SU-DHL-6 (cell line): ENCODE results near the gene CSN1S1.

Source experiments
- H2AFZ ChIP-seq: fragments of 200-600 bp; sonication (generic); 2 replicates; pipeline ENCODE4 v1.6.1; 2014; ENCODE audit warnings: low read depth, mild to moderate bottlenecking, moderate library complexity, mixed read lengths, antibody characterized with exemption, low read length; ENCODE audit not compliant: severe bottlenecking
- H3F3A ChIP-seq: fragments of 200-600 bp; shearing (Covaris generic); 2 replicates; pipeline ENCODE4 v1.6.0; 2016; ENCODE audit warnings: antibody characterized with exemption, mild to moderate bottlenecking; ENCODE audit not compliant: insufficient read depth
- H3K27ac ChIP-seq: fragments of 200-600 bp; sonication (generic); 2 replicates; pipeline ENCODE4 v1.5.1; 2016; ENCODE audit warnings: low read depth, mild to moderate bottlenecking, low read length, moderate library complexity, mixed read lengths
- H3K27me3 ChIP-seq: fragments of 200-600 bp; sonication (generic), shearing (Covaris generic); 2 replicates; pipeline ENCODE4 v1.6.0; 2014; ENCODE audit warnings: mild to moderate bottlenecking, low read length
- H3K36me3 ChIP-seq: fragments of 200-600 bp; sonication (generic); 2 replicates; pipeline ENCODE4 v1.6.1; 2014; ENCODE audit warnings: mild to moderate bottlenecking, low read length, mixed read lengths
- H3K4me2 ChIP-seq: fragments of 300-600, 200-600 bp; shearing (Covaris generic), sonication (generic); 2 replicates; pipeline ENCODE4 v1.6.0; 2014; ENCODE audit warnings: low read length, low read depth, mild to moderate bottlenecking; ENCODE audit not compliant: poor library complexity, severe bottlenecking
- H3K4me3 ChIP-seq: fragments of 200-600 bp; sonication (generic); 2 replicates; pipeline ENCODE4 v1.5.1; 2014; ENCODE audit warnings: antibody characterized with exemption, low read length, mild to moderate bottlenecking, mixed read lengths; ENCODE audit not compliant: insufficient read depth, poor library complexity, severe bottlenecking
- H3K79me2 ChIP-seq: fragments of 200-600 bp; sonication (generic); 2 replicates; pipeline ENCODE4 v1.6.1; 2014; ENCODE audit warnings: mild to moderate bottlenecking, low read length, moderate library complexity; ENCODE audit not compliant: insufficient read depth
- H3K9ac ChIP-seq: fragments of 200-600 bp; sonication (generic); 2 replicates; pipeline ENCODE4 v1.7.0; 2014; ENCODE audit warnings: mild to moderate bottlenecking, low read length
- H3K9me2 ChIP-seq: fragments of 200-600 bp; sonication (generic); replicated peaks from 2 replicates; pipeline ENCODE4 v1.6.1; 2014; ENCODE audit warnings: low read length; ENCODE audit not compliant: insufficient read depth
- H3K9me3 ChIP-seq: fragments of 200-600 bp; sonication (generic); 2 replicates; pipeline ENCODE4 v1.6.1; 2014; ENCODE audit warnings: low read length, mixed read lengths; ENCODE audit not compliant: insufficient read depth
- H4K20me1 ChIP-seq: fragments of 200-600 bp; sonication (generic); 2 replicates; pipeline ENCODE4 v1.6.1; 2014; ENCODE audit warnings: low read depth, mild to moderate bottlenecking, antibody characterized with exemption, low read length, moderate library complexity, mixed read lengths
- CTCF ChIP-seq: fragments of 200-600 bp; sonication (generic); IDR thresholded peaks from one replicate; pipeline ENCODE4 v1.5.1; 2017; ENCODE audit warnings: antibody characterized with exemption, mild to moderate bottlenecking, low read length, moderate library complexity; ENCODE audit not compliant: insufficient read depth, poor library complexity, severe bottlenecking
- EZH2phosphoT487 ChIP-seq: fragments of 200-600 bp; sonication (generic), shearing (Covaris generic); conservative IDR thresholded peaks from 2 replicates; pipeline ENCODE4 v1.6.1; 2018; ENCODE audit warnings: mild to moderate bottlenecking, antibody characterized with exemption, low read length, moderate library complexity, mixed read lengths

The CSN1S1 gene

DNA sequence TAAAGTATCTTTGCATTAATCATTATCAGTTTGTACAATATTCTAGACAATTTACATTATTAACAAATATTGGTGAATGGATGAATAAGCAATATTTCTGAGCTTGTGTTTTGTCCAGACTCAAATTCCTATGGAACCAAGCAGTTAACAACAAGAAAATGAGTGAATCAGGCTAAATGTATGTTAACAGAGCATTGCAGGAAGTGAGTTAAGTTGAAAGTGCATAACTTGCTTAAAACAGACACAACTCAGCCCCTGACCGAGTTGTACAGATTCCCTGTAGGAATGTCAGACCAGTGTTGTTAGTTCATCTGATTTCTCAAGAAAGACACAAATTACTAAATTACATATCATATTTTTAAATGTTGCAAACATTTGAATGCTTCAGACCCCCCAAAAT, 23.7 kb upstream of the CSN1S1 start:
- Histone ChIP-seq H3K4me2 (no peak overlapping the region), H3K79me2 (no peaks in the 10 kb centered on the region), H3K27ac (no peak overlapping the region), H3K36me3 (no peaks in the 10 kb centered on the region), H3K9me3 (no peaks in the 10 kb centered on the region), H3F3A (no peaks in the 10 kb centered on the region), H3K9ac (no peak overlapping the region), H3K4me3 (no peak overlapping the region), H2AFZ (no peak overlapping the region), H3K27me3 (no peaks in the 10 kb centered on the region), H4K20me1 (no peaks in the 10 kb centered on the region), H3K9me2 (no peaks in the 10 kb centered on the region)
- TF ChIP-seq EZH2phosphoT487: no peak
- TF ChIP-seq CTCF: no peak

DNA sequence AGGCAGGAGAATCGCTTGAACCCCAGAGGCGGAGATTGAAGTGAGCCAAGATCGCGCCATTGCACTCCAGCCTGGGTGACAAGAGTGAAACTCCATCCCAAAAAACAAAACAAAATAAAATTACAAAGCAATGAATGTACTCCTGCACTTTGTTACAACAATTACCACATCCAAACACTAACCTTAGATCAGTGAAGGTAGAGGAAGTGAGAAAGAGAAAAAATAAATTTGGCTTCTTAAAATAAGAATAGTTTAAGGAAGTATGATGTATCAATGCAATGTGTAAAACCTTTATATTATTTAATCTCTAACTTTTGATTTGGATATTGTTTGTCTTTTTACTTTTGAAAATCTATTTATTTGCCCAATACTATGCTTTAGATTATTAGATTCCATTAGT, 21.7 kb upstream of the CSN1S1 start:
- H3K9ac ChIP-seq: no peak overlapping the region
- no peak overlapping the region for H3K4me2 ChIP-seq
- H3F3A ChIP-seq: no peaks in the 10 kb centered on the region
- no peaks in the 10 kb centered on the region for H4K20me1 ChIP-seq
- H3K27ac ChIP-seq: no peak overlapping the region
- no peak overlapping the region for H3K4me3 ChIP-seq
- no peaks in the 10 kb centered on the region for H3K36me3 ChIP-seq
- no peaks in the 10 kb centered on the region for H3K9me3 ChIP-seq
- H3K79me2 ChIP-seq: no peaks in the 10 kb centered on the region
- H2AFZ ChIP-seq: no peak overlapping the region
- no peaks in the 10 kb centered on the region for H3K27me3 ChIP-seq
- no peaks in the 10 kb centered on the region for H3K9me2 ChIP-seq
- TF ChIP-seq CTCF (no peak), EZH2phosphoT487 (no peak)

DNA sequence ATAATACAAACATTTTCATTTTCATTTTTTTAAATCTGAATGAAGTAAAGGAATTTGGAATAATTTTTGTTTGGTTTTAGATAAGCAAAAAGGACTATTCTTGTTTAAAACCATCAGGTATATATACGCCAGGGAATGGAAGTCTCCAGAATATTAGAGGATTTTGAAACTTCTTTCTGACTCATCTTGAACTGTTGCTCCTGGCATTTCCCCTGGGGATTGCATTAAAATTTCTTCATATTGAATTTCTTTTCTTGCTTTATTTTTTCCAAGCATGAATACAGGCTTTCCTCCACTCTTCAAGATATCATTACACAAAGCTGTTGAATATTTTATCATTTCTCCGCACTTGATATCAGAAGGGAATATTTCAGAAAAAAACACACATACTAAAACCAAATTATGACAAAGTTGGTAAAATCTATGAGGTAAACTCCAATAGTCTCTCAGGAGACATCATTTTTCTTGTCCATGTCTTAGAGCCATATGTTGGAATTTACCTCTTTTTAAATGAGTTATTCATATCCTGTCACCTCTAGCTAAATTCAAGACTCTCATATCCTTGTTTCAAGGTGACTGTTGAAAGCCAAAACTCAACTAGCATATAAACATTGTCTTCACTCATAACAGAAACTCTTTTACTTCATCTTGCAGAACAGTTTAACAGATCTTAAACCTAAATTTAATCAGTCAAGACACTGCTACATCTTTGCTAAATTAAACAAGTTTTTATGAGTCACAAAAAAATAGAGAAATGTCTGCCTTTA, 20.7 kb upstream of the CSN1S1 start:
- no peaks in the 10 kb centered on the region for H3K9me2 ChIP-seq
- H3K27ac ChIP-seq: no peak overlapping the region
- H3K9me3 ChIP-seq: no peaks in the 10 kb centered on the region
- no peaks in the 10 kb centered on the region for H4K20me1 ChIP-seq
- H3K4me3 ChIP-seq: no peak overlapping the region
- TF ChIP-seq CTCF (no peak), EZH2phosphoT487 (no peak)
- no peak overlapping the region for H3K9ac ChIP-seq
- H3K79me2 ChIP-seq: no peaks in the 10 kb centered on the region
- no peak overlapping the region for H2AFZ ChIP-seq
- H3K4me2 ChIP-seq: no peak overlapping the region
- H3F3A ChIP-seq: no peaks in the 10 kb centered on the region
- H3K27me3 ChIP-seq: no peaks in the 10 kb centered on the region
- no peaks in the 10 kb centered on the region for H3K36me3 ChIP-seq
